Measurements from ENCODE around the gene SND1. TPM values are rescaled to one million over a fixed set of nuclear protein-coding genes. Genes with fewer than 3 reads are reported as not detected.
A peak's percentile ranks its signal among the peaks of the same experiment; 100 is the strongest.
"Not testable (repeated sequence)": the region's sequence is repeated elsewhere in the genome, so short reads cannot be mapped to it uniquely, and the experiment has no call there.

SND1 gene
- total RNA-seq, 2 experiments from 2014 or later, result 193 to 214 TPM

GRCh38 chr7:127948930-127949329 lies 296.9 kb downstream of the SND1 start:
- no peaks in the 10 kb centered on the region for H3K27me3 Mint-ChIP-seq
- ChIA-PET POLR2A (no interaction called here), CTCF (interaction anchor here (0.6 to 1.5 kb wide), 4 partner anchors 18 to 763 kb away, joined by 3 to 4 read pairs (median 3); no protein-coding TSS in a partner anchor)
- H3K4me3 Mint-ChIP-seq, result no peak overlapping the region
- peaks cover 3% of the 10 kb centered on the region for H3K4me1 Mint-ChIP-seq
- DNase-seq (no peak), ATAC-seq (no peak)
- H3K9me3 Mint-ChIP-seq (ENCODE audit: low read depth), result no peaks in the 10 kb centered on the region
- no peak overlapping the region for H3K27ac Mint-ChIP-seq
- H3K36me3 Mint-ChIP-seq (ENCODE audit: low read depth), result peaks cover 34% of the 10 kb centered on the region
- intact Hi-C loops (cut with DNase I, micrococcal nuclease), result no loop called here

GRCh38 chr7:127949769-127950222 lies 297.8 kb downstream of the SND1 start:
- no peaks in the 10 kb centered on the region for H3K27me3 Mint-ChIP-seq
- peaks cover 28% of the 10 kb centered on the region for H3K36me3 Mint-ChIP-seq (ENCODE audit: low read depth)
- intact Hi-C loops (cut with DNase I, micrococcal nuclease), result no loop called here
- no peaks in the 10 kb centered on the region for H3K9me3 Mint-ChIP-seq (ENCODE audit: low read depth)
- H3K4me3 Mint-ChIP-seq, result no peak overlapping the region
- H3K27ac Mint-ChIP-seq, result peak overlapping the region; percentile 8
- no peak for ATAC-seq
- POLR2A ChIA-PET, result no interaction called here
- H3K4me1 Mint-ChIP-seq, result peaks cover 3% of the 10 kb centered on the region
- CTCF ChIA-PET, result interaction anchor here (1.2 kb wide), 1 partner anchor 36 kb away, joined by 3 read pairs; no protein-coding TSS in a partner anchor
- no peak for DNase-seq

GRCh38 chr7:127950233-127950935 lies 298.4 kb downstream of the SND1 start:
- POLR2A ChIA-PET, result no interaction called here
- Mint-ChIP-seq H3K36me3 (ENCODE audit: low read depth) (peaks cover 25% of the 10 kb centered on the region), H3K4me1 (peaks cover 3% of the 10 kb centered on the region), H3K9me3 (ENCODE audit: low read depth) (no peaks in the 10 kb centered on the region), H3K4me3 (no peak overlapping the region), H3K27ac (no peak overlapping the region), H3K27me3 (no peaks in the 10 kb centered on the region)
- no peak for ATAC-seq
- no peak for DNase-seq
- CTCF ChIA-PET, result no interaction called here
- intact Hi-C loops (cut with DNase I, micrococcal nuclease), result no loop called here

GRCh38 chr7:127953423-127954356 lies 301.7 kb downstream of the SND1 start:
- no peaks in the 10 kb centered on the region for H3K9me3 Mint-ChIP-seq (ENCODE audit: low read depth)
- H3K27ac Mint-ChIP-seq, result no peak overlapping the region
- intact Hi-C loops (cut with DNase I, micrococcal nuclease), result no loop called here
- CTCF ChIA-PET, result no interaction called here
- no peaks in the 10 kb centered on the region for H3K4me1 Mint-ChIP-seq
- DNase-seq (no peak), ATAC-seq (no peak)
- POLR2A ChIA-PET, result no interaction called here
- H3K36me3 Mint-ChIP-seq (ENCODE audit: low read depth), result peaks cover 24% of the 10 kb centered on the region
- H3K4me3 Mint-ChIP-seq, result no peak overlapping the region
- no peaks in the 10 kb centered on the region for H3K27me3 Mint-ChIP-seq

GRCh38 chr7:127954357-127954748 lies 302.4 kb downstream of the SND1 start:
- POLR2A ChIA-PET, result no interaction called here
- no peak overlapping the region for H3K4me3 Mint-ChIP-seq
- no peak for ATAC-seq
- CTCF ChIA-PET, result no interaction called here
- H3K27ac Mint-ChIP-seq, result no peak overlapping the region
- no peaks in the 10 kb centered on the region for H3K9me3 Mint-ChIP-seq (ENCODE audit: low read depth)
- peaks cover 2% of the 10 kb centered on the region for H3K4me1 Mint-ChIP-seq
- intact Hi-C loops (cut with DNase I, micrococcal nuclease), result no loop called here
- H3K27me3 Mint-ChIP-seq, result no peaks in the 10 kb centered on the region
- peaks cover 20% of the 10 kb centered on the region for H3K36me3 Mint-ChIP-seq (ENCODE audit: low read depth)
- no peak for DNase-seq

- Mint-ChIP-seq H3K9me3 (ENCODE audit: low read depth) (no peaks in the 10 kb centered on the region), H3K27me3 (no peaks in the 10 kb centered on the region), H3K4me3 (no peak overlapping the region), H3K36me3 (ENCODE audit: low read depth) (peaks cover 23% of the 10 kb centered on the region), H3K27ac (no peak overlapping the region), H3K4me1 (peaks cover 8% of the 10 kb centered on the region)
- ATAC-seq, result no peak
- POLR2A ChIA-PET, result no interaction called here
- intact Hi-C loops (cut with DNase I, micrococcal nuclease), result no loop called here
- DNase-seq, result no peak
- CTCF ChIA-PET, result interaction anchor here (0.6 kb wide), 1 partner anchor 82 kb away, joined by 3 read pairs; no protein-coding TSS in a partner anchor
Measured at GRCh38 chr7:127955051-127955531, 303.1 kb downstream of the SND1 start.

- ATAC-seq (no peak), DNase-seq (no peak)
- Mint-ChIP-seq H3K27ac (no peak overlapping the region), H3K36me3 (ENCODE audit: low read depth) (peaks cover 41% of the 10 kb centered on the region), H3K4me3 (no peak overlapping the region), H3K9me3 (ENCODE audit: low read depth) (peaks cover 13% of the 10 kb centered on the region), H3K4me1 (peaks cover 8% of the 10 kb centered on the region), H3K27me3 (no peaks in the 10 kb centered on the region)
- CTCF ChIA-PET, result no interaction called here
- POLR2A ChIA-PET, result no interaction called here
- intact Hi-C loops (cut with DNase I, micrococcal nuclease), result no loop called here
Measured at GRCh38 chr7:127957886-127958285, 305.9 kb downstream of the SND1 start.

- Mint-ChIP-seq H3K27ac (no peak overlapping the region), H3K36me3 (ENCODE audit: low read depth) (peaks cover 39% of the 10 kb centered on the region), H3K9me3 (ENCODE audit: low read depth) (peaks cover 14% of the 10 kb centered on the region), H3K4me3 (no peak overlapping the region), H3K27me3 (no peaks in the 10 kb centered on the region), H3K4me1 (peaks cover 8% of the 10 kb centered on the region)
- ATAC-seq (peak; percentile 53), DNase-seq (no peak)
- ChIA-PET POLR2A (no interaction called here), CTCF (interaction anchor here (0.8 kb wide), 1 partner anchor 251 kb away, joined by 3 read pairs; no protein-coding TSS in a partner anchor)
- intact Hi-C loops (cut with DNase I, micrococcal nuclease), result no loop called here
Measured at GRCh38 chr7:127959770-127960169, 307.8 kb downstream of the SND1 start.

GRCh38 chr7:127961786-127962453 lies 309.9 kb downstream of the SND1 start:
- CTCF ChIA-PET, result no interaction called here
- intact Hi-C loops (cut with DNase I, micrococcal nuclease), result no loop called here

GRCh38 chr7:127962589-127963361 lies 310.8 kb downstream of the SND1 start:
- ATAC-seq (no peak), DNase-seq (no peak)
- Mint-ChIP-seq H3K27me3 (no peaks in the 10 kb centered on the region), H3K4me3 (no peak overlapping the region), H3K9me3 (ENCODE audit: low read depth) (peaks cover 14% of the 10 kb centered on the region), H3K36me3 (ENCODE audit: low read depth) (peaks cover 37% of the 10 kb centered on the region), H3K4me1 (peaks cover 8% of the 10 kb centered on the region), H3K27ac (no peak overlapping the region)
- ChIA-PET CTCF (interaction anchor here (0.6 kb wide), 1 partner anchor 153 kb away, joined by 4 read pairs; no protein-coding TSS in a partner anchor), POLR2A (no interaction called here)
- intact Hi-C loops (cut with DNase I, micrococcal nuclease), result no loop called here

More at GRCh38 chr7:127961786-127962453, 309.9 kb downstream of the SND1 start:
- POLR2A ChIA-PET, result interaction anchor here (0.7 kb wide), 1 partner anchor 283 kb away, joined by 5 read pairs; no protein-coding TSS in a partner anchor
- ATAC-seq, result no peak
- peaks cover 39% of the 10 kb centered on the region for H3K36me3 Mint-ChIP-seq (ENCODE audit: low read depth)
- H3K27ac Mint-ChIP-seq, result no peak overlapping the region
- no peak for DNase-seq
- H3K4me1 Mint-ChIP-seq, result peaks cover 8% of the 10 kb centered on the region
- no peak overlapping the region for H3K4me3 Mint-ChIP-seq
- H3K27me3 Mint-ChIP-seq, result no peaks in the 10 kb centered on the region
- H3K9me3 Mint-ChIP-seq (ENCODE audit: low read depth), result peaks cover 14% of the 10 kb centered on the region

- H3K27me3 Mint-ChIP-seq; DNase-seq; intact Hi-C loops (cut with DNase I, micrococcal nuclease); H3K4me1 Mint-ChIP-seq; CTCF ChIA-PET; ATAC-seq; POLR2A ChIA-PET; H3K4me3 Mint-ChIP-seq; H3K27ac Mint-ChIP-seq: not testable (repeated sequence)
- H3K36me3 Mint-ChIP-seq (ENCODE audit: low read depth), result peaks cover 34% of the 10 kb centered on the region
- peaks cover 14% of the 10 kb centered on the region for H3K9me3 Mint-ChIP-seq (ENCODE audit: low read depth)
Measured at GRCh38 chr7:127963850-127964249, 311.9 kb downstream of the SND1 start.
